ENCODE measurements around the gene MYO3A. TPM values are rescaled to one million over a fixed set of nuclear protein-coding genes. Genes with fewer than 3 reads are reported as not detected.

Gene MYO3A
- polyA plus RNA-seq, 6 donors from 2014 or later: 0.38 to 1.4 (median 0.79) TPM; not detected in 1

- Mint-ChIP-seq H3K27me3 (peaks cover 0 to 18% (median 6%) of the 10 kb centered on the region in 3 donors), H3K4me3 (no peak overlapping the region), H3K9me3 (peaks cover 4 to 24% (median 11%) of the 10 kb centered on the region in 7 donors), H3K36me3 (peaks cover 0 to 9% of the 10 kb centered on the region in 2 donors), H3K4me1 (no peaks in the 10 kb centered on the region), H3K27ac (no peak overlapping the region)
- no peak for DNase-seq
- ATAC-seq (ENCODE audit: low read depth in 2 of 2): no peak
Observed at GRCh38 chr10:26138613-26139012, 204.6 kb downstream of the MYO3A start.

GRCh38 chr10:26156019-26156418 lies 222.0 kb downstream of the MYO3A start:
- no peak overlapping the region for H3K27ac Mint-ChIP-seq
- H3K27me3 Mint-ChIP-seq: no peaks in the 10 kb centered on the region
- H3K4me1 Mint-ChIP-seq: no peaks in the 10 kb centered on the region
- DNase-seq (no peak), ATAC-seq (ENCODE audit: low read depth in 2 of 2) (no peak)
- peaks cover 0 to 7% (median 0%) of the 10 kb centered on the region in 7 donors for H3K9me3 Mint-ChIP-seq
- H3K36me3 Mint-ChIP-seq: no peaks in the 10 kb centered on the region
- H3K4me3 Mint-ChIP-seq: no peak overlapping the region

GRCh38 chr10:26157734-26158133 lies 223.7 kb downstream of the MYO3A start:
- ATAC-seq (ENCODE audit: low read depth in 2 of 2) (no peak), DNase-seq (no peak)
- Mint-ChIP-seq H3K4me3 (no peak overlapping the region), H3K27me3 (no peaks in the 10 kb centered on the region), H3K9me3 (no peaks in the 10 kb centered on the region), H3K36me3 (no peaks in the 10 kb centered on the region), H3K27ac (no peak overlapping the region), H3K4me1 (no peaks in the 10 kb centered on the region)

- DNase-seq (no peak), ATAC-seq (ENCODE audit: low read depth in 2 of 2) (no peak)
- Mint-ChIP-seq H3K4me3 (no peak overlapping the region), H3K9me3 (no peaks in the 10 kb centered on the region), H3K27ac (no peak overlapping the region), H3K27me3 (peaks cover 0 to 10% (median 4%) of the 10 kb centered on the region in 3 donors), H3K4me1 (no peaks in the 10 kb centered on the region), H3K36me3 (no peaks in the 10 kb centered on the region)
Observed at GRCh38 chr10:26169466-26169865, 235.4 kb downstream of the MYO3A start.

DNA sequence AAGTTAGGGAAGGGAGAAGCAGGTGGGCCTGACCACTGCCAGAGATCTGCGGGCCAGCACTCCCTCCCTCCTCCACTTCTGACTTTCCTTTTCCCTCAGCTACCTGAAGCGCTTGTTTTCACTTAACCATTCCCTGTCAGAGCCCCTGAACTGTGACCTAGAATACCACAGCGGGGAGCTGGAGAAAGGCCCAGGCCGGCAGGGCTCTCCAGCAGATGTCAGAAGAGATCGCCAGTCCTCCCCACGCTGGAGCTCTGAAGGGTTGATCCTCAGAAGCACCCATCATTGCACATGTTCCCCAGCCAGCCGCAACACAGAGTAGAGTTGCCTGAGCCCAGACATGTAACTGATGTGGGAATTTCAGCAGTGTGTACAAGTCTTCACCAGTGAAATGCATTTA lies 238.1 kb downstream of the MYO3A start:
- Mint-ChIP-seq H3K4me3 (no peak overlapping the region), H3K36me3 (no peaks in the 10 kb centered on the region), H3K27ac (peak overlapping the region in 1 of 6 donors; percentile 61), H3K9me3 (peaks cover 0 to 2% (median 0%) of the 10 kb centered on the region in 7 donors), H3K27me3 (peaks cover 0 to 10% (median 4%) of the 10 kb centered on the region in 3 donors), H3K4me1 (no peaks in the 10 kb centered on the region)
- ATAC-seq (ENCODE audit: low read depth in 2 of 2) (no peak), DNase-seq (no peak)

GRCh38 chr10:26173837-26174236 lies 239.8 kb downstream of the MYO3A start:
- ATAC-seq (ENCODE audit: low read depth in 2 of 2): no peak
- no peak overlapping the region for H3K4me3 Mint-ChIP-seq
- peaks cover 0 to 2% (median 0%) of the 10 kb centered on the region in 7 donors for H3K9me3 Mint-ChIP-seq
- H3K36me3 Mint-ChIP-seq: no peaks in the 10 kb centered on the region
- peak overlapping the region in 1 of 6 donors; percentile 17 for H3K27ac Mint-ChIP-seq
- H3K4me1 Mint-ChIP-seq: no peaks in the 10 kb centered on the region
- peaks cover 0 to 10% (median 4%) of the 10 kb centered on the region in 3 donors for H3K27me3 Mint-ChIP-seq
- DNase-seq: no peak

DNA sequence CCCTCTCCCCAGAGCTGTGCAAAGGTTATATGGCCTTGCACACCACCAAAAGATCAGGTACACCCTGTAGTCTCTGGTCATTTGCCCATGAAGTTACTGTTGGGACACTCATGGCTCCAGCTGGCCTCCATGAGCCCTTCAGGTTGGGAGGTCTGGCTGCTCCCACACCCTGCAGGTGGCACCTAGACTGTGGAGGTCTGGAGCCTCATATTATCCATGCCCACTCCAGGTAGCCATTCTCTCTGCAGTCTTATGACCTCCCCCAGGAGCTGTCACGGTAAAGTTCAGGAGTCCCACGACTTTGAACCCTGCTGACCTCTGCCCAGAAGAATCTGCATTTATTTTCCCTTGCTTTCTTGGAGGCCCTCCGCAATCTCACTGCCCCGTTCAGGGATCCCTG lies 243.3 kb downstream of the MYO3A start:
- DNase-seq (no peak), ATAC-seq (ENCODE audit: low read depth in 2 of 2) (no peak)
- Mint-ChIP-seq H3K4me1 (no peaks in the 10 kb centered on the region), H3K36me3 (no peaks in the 10 kb centered on the region), H3K4me3 (no peak overlapping the region), H3K27ac (no peak overlapping the region), H3K27me3 (peaks cover 0 to 10% (median 4%) of the 10 kb centered on the region in 3 donors), H3K9me3 (peaks cover 0 to 2% (median 0%) of the 10 kb centered on the region in 7 donors)

DNA sequence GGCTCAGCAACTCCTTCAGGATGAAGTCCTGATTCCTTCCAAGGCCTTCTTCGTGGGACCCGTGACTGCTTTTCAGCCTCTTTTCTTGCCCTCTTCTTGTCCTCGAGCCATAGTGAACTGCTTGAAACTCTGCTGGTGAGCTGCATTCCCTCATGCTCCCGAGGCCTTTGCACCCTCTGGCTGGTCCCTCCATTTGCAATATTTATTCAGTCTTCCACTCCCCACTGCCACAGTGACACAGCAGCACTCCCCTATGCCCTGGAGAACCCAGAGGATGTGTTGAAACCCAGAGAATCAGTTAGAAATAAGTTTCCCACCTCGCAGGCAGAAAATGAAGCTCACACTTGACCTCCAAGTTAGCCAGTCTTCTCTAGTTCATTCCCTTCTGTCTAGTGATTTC lies 260.2 kb downstream of the MYO3A start:
- Mint-ChIP-seq H3K27ac (no peak overlapping the region), H3K4me3 (no peak overlapping the region), H3K27me3 (peaks cover 3 to 12% (median 5%) of the 10 kb centered on the region in 3 donors), H3K9me3 (peaks cover 6 to 18% (median 8%) of the 10 kb centered on the region in 7 donors), H3K4me1 (peaks cover 3 to 5% (median 5%) of the 10 kb centered on the region in 3 donors), H3K36me3 (no peaks in the 10 kb centered on the region)
- ATAC-seq (ENCODE audit: low read depth in 2 of 2) (no peak), DNase-seq (no peak)

DNA sequence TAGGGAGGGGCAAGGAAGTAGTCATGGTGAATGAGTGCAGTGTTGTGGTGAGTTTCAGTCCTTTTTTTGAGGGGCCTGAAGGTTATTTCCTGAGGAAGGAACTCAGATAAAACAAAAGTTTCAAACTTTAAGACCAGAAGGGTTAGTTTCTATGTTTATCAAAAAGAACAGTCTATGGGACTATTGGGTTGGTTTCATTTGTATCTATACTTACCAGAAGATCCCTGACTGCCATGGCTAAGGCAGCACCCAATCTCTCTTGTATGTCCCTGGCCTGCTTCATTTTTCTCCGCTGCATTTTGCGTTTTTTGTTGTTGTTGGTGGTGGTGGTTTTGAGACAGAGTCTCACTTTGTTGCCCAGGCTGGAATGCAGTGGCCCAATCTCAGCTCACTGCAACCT lies 263.2 kb downstream of the MYO3A start:
- Mint-ChIP-seq H3K4me3 (no peak overlapping the region), H3K27ac (no peak overlapping the region), H3K27me3 (no peaks in the 10 kb centered on the region), H3K4me1 (peaks cover 3 to 5% (median 5%) of the 10 kb centered on the region in 3 donors), H3K36me3 (no peaks in the 10 kb centered on the region), H3K9me3 (peaks cover 4 to 18% (median 8%) of the 10 kb centered on the region in 7 donors)
- no peak for DNase-seq
- ATAC-seq (ENCODE audit: low read depth in 2 of 2): no peak

DNA sequence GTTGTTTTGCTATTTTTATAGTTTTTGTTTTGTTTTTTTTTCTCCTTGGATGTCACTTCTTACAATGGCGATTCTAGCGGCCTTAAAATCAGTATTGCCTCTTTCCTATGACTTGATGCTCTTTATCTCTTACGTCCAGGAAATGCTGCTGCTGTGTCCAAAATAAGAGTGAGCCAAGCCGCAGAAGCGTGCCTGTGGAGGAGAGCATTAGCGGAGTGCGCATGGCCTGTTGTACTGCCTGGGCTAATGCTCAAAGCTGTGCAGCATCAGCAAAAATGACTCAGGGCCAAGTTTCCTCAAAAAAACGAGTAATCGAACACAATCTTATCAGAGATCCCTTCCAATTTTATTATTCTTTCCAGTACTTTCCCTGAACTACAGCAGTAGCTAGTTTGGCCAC lies 264.1 kb downstream of the MYO3A start:
- Mint-ChIP-seq H3K36me3 (no peaks in the 10 kb centered on the region), H3K27me3 (no peaks in the 10 kb centered on the region), H3K4me1 (peaks cover 3 to 5% (median 5%) of the 10 kb centered on the region in 3 donors)

GRCh38 chr10:26199841-26200240 lies 265.8 kb downstream of the MYO3A start:
- Mint-ChIP-seq H3K4me1 (peaks cover 3 to 5% (median 5%) of the 10 kb centered on the region in 3 donors), H3K27ac (no peak overlapping the region), H3K4me3 (no peak overlapping the region), H3K36me3 (no peaks in the 10 kb centered on the region), H3K9me3 (peaks cover 4 to 18% (median 8%) of the 10 kb centered on the region in 7 donors), H3K27me3 (peaks cover 0 to 10% (median 0%) of the 10 kb centered on the region in 3 donors)
- ATAC-seq (ENCODE audit: low read depth in 2 of 2): no peak
- DNase-seq: no peak

More for the DNA sequence above, 264.1 kb downstream of the MYO3A start:
- no peak overlapping the region for H3K27ac Mint-ChIP-seq
- ATAC-seq (ENCODE audit: low read depth in 2 of 2): no peak
- peaks cover 4 to 18% (median 8%) of the 10 kb centered on the region in 7 donors for H3K9me3 Mint-ChIP-seq
- DNase-seq: no peak
- H3K4me3 Mint-ChIP-seq: no peak overlapping the region

DNA sequence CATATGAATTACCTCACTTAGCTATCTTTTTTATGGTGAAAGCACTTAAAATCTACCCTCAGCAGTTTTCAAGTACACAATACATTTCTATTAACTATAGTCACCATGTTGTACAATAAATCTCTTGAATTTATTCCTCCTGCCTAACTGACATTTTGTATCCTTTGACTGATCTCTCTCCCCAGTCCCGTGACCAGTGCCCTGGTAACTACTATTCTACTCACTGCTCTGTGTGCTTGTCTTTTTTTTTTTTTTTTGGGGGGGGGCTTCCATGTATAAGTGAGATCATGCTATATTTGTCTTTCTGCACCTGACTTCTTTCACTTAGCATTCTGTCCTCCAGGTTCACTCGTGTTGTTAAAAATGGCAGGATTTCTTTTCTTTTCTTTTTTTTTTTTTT lies 271.2 kb downstream of the MYO3A start:
- DNase-seq: no peak
- Mint-ChIP-seq H3K27ac (peak overlapping the region in 1 of 6 donors; percentile 66), H3K4me1 (no peaks in the 10 kb centered on the region), H3K4me3 (no peak overlapping the region), H3K36me3 (no peaks in the 10 kb centered on the region), H3K27me3 (peaks cover 0 to 10% (median 0%) of the 10 kb centered on the region in 3 donors), H3K9me3 (peaks cover 0 to 5% (median 0%) of the 10 kb centered on the region in 7 donors)
- ATAC-seq (ENCODE audit: low read depth in 2 of 2): no peak

- Mint-ChIP-seq H3K4me1 (peaks cover 15 to 29% (median 27%) of the 10 kb centered on the region in 3 donors), H3K9me3 (peaks cover 0 to 5% (median 2%) of the 10 kb centered on the region in 7 donors), H3K27ac (no peak overlapping the region), H3K4me3 (peak overlapping the region in 1 of 8 donors; percentile 7), H3K27me3 (peaks cover 45 to 55% (median 53%) of the 10 kb centered on the region in 3 donors), H3K36me3 (no peaks in the 10 kb centered on the region)
- no peak for DNase-seq
- ATAC-seq (ENCODE audit: low read depth in 2 of 2): no peak
Observed at GRCh38 chr10:26211781-26212444, 277.9 kb downstream of the MYO3A start.

- no peak overlapping the region for H3K4me3 Mint-ChIP-seq
- H3K27ac Mint-ChIP-seq: no peak overlapping the region
- H3K27me3 Mint-ChIP-seq: peaks cover 51 to 61% (median 59%) of the 10 kb centered on the region in 3 donors
- H3K36me3 Mint-ChIP-seq: no peaks in the 10 kb centered on the region
- peaks cover 0 to 3% (median 0%) of the 10 kb centered on the region in 7 donors for H3K9me3 Mint-ChIP-seq
- DNase-seq (no peak), ATAC-seq (ENCODE audit: low read depth in 2 of 2) (no peak)
- peaks cover 17 to 35% (median 30%) of the 10 kb centered on the region in 3 donors for H3K4me1 Mint-ChIP-seq
Observed at GRCh38 chr10:26212511-26212910, 278.5 kb downstream of the MYO3A start.

Measured in naive B cell (primary cell).